Activated CD4-positive, CD25-positive, alpha-beta regulatory T cell (primary cell): ENCODE results near the gene SORCS3.
"Not testable (repeated sequence)": the region's sequence is repeated elsewhere in the genome, so short reads cannot be mapped to it uniquely, and the experiment has no call there.

Source experiments
- DNase-seq, 4 experiments: peaks; one replicate each; lab custom pipeline; 2025; lab: John Stamatoyannopoulos, UW

SORCS3 gene

GRCh38 chr10:104690959-104691358 is 49.9 kb downstream of the SORCS3 start:
- DNase-seq, result no peak

GRCh38 chr10:104694074-104694473 is 53.0 kb downstream of the SORCS3 start:
- DNase-seq, result no peak

GRCh38 chr10:104703262-104703661 is 62.2 kb downstream of the SORCS3 start:
- DNase-seq, result not testable (repeated sequence)

GRCh38 chr10:104706886-104707285 is 65.8 kb downstream of the SORCS3 start:
- no peak for DNase-seq

GRCh38 chr10:104707602-104708459 is 66.7 kb downstream of the SORCS3 start:
- no peak for DNase-seq

GRCh38 chr10:104711302-104711721 is 70.2 kb downstream of the SORCS3 start:
- DNase-seq, result no peak

GRCh38 chr10:104730593-104730992 is 89.5 kb downstream of the SORCS3 start:
- not testable (repeated sequence) for DNase-seq

- DNase-seq, result no peak
Measured at GRCh38 chr10:104731192-104731591, 90.1 kb downstream of the SORCS3 start.

- DNase-seq, result no peak
Measured at GRCh38 chr10:104732222-104732621, 91.1 kb downstream of the SORCS3 start.

GRCh38 chr10:104734433-104734832 is 93.3 kb downstream of the SORCS3 start:
- DNase-seq, result no peak

- no peak for DNase-seq
Measured at GRCh38 chr10:104735036-104735756, 94.1 kb downstream of the SORCS3 start.

- no peak for DNase-seq
Measured at GRCh38 chr10:104735757-104736391, 94.8 kb downstream of the SORCS3 start.

GRCh38 chr10:104741127-104741526 is 100.0 kb downstream of the SORCS3 start:
- DNase-seq, result no peak

- no peak for DNase-seq
Measured at GRCh38 chr10:104744052-104744451, 103.0 kb downstream of the SORCS3 start.

GRCh38 chr10:104750291-104750690 is 109.2 kb downstream of the SORCS3 start:
- no peak for DNase-seq

- DNase-seq, result no peak
Measured at GRCh38 chr10:104762793-104763192, 121.7 kb downstream of the SORCS3 start.

- no peak for DNase-seq
Measured at GRCh38 chr10:104766341-104766740, 125.3 kb downstream of the SORCS3 start.

- DNase-seq, result no peak
Measured at GRCh38 chr10:104767282-104767681, 126.2 kb downstream of the SORCS3 start.

- DNase-seq, result no peak
Measured at GRCh38 chr10:104767745-104768144, 126.7 kb downstream of the SORCS3 start.

GRCh38 chr10:104773105-104773504 is 132.0 kb downstream of the SORCS3 start:
- no peak for DNase-seq

GRCh38 chr10:104774234-104774633 is 133.1 kb downstream of the SORCS3 start:
- no peak for DNase-seq

GRCh38 chr10:104777086-104777799 is 136.2 kb downstream of the SORCS3 start:
- DNase-seq, result no peak
